Osteoblast (primary cell): Measurements from ENCODE around the gene CRADD. TPM values are rescaled to one million over a fixed set of nuclear protein-coding genes. Genes with fewer than 3 reads are reported as not detected.

Experiments used
- DNase-seq: peaks from one replicate; pipeline ENCODE4 v3.0.0; 2011; ENCODE audit warnings: low spot score, mixed read lengths; ENCODE audit not compliant: insufficient read length; ENCODE audit errors: missing footprints
- H2AFZ ChIP-seq: 2 replicates; pipeline ENCODE4 v1.6.0; 2011; ENCODE audit warnings: mild to moderate bottlenecking, low read length
- H3K27ac ChIP-seq: 2 replicates; pipeline ENCODE4 v1.5.1; 2011; ENCODE audit warnings: mild to moderate bottlenecking, low read depth, low read length, moderate library complexity
- H3K27me3 ChIP-seq: 2 replicates; pipeline ENCODE4 v1.6.0; 2012; ENCODE audit warnings: mild to moderate bottlenecking, control low read depth, inconsistent platforms, low read length, moderate library complexity; ENCODE audit not compliant: insufficient read depth
- H3K36me3 ChIP-seq: 2 replicates; pipeline ENCODE4 v1.5.1; 2011; ENCODE audit warnings: mild to moderate bottlenecking, low read length, control low read depth, moderate library complexity; ENCODE audit not compliant: insufficient read depth
- H3K4me1 ChIP-seq: 2 replicates; pipeline ENCODE4 v1.5.1; 2011; ENCODE audit warnings: mild to moderate bottlenecking, low read length, control low read depth, moderate library complexity; ENCODE audit not compliant: insufficient read depth
- H3K4me2 ChIP-seq: 2 replicates; pipeline ENCODE4 v1.6.0; 2011; ENCODE audit warnings: mild to moderate bottlenecking, low read length; ENCODE audit not compliant: insufficient read depth
- H3K4me3 ChIP-seq: fragments of 200-600 bp; sonication (generic); 3 replicates; pipeline ENCODE4 v1.5.1; 2012; ENCODE audit warnings: mild to moderate bottlenecking, low read length, inconsistent platforms; ENCODE audit not compliant: insufficient read depth
- H3K79me2 ChIP-seq: 2 replicates; pipeline ENCODE4 v1.6.0; 2012; ENCODE audit warnings: mild to moderate bottlenecking, low read length, control low read depth, inconsistent platforms; ENCODE audit not compliant: insufficient read depth
- H3K9me3 ChIP-seq: 2 replicates; pipeline ENCODE4 v1.5.1; 2011; ENCODE audit warnings: low read depth, low read length, control low read depth
- H4K20me1 ChIP-seq: 2 replicates; pipeline ENCODE4 v1.6.0; 2012; ENCODE audit warnings: mild to moderate bottlenecking, low read length, control low read depth; ENCODE audit not compliant: insufficient read depth
- CTCF ChIP-seq: IDR thresholded peaks from 2 replicates; pipeline ENCODE4 v1.5.1; 2011; ENCODE audit warnings: mild to moderate bottlenecking, low read depth, low read length, moderate library complexity; ENCODE audit errors: extremely low read depth
- total RNA-seq: library from RNA; depleted of rRNA; stranded (reverse); fragments of >200 nt; gene quantifications from 2 replicates; pipeline ENCODE4 v1.2.3, GENCODE V29; 2012

Gene CRADD
- total RNA-seq, 1 donor, result 15.6 TPM

GRCh38 chr12:93704122-93704521, 26.9 kb downstream of the CRADD start:
- no peaks in the 10 kb centered on the region for H4K20me1 ChIP-seq
- no peaks in the 10 kb centered on the region for H3K9me3 ChIP-seq
- no peak overlapping the region for H2AFZ ChIP-seq
- H3K27ac ChIP-seq, result no peak overlapping the region
- TF ChIP-seq CTCF, result no peak
- no peaks in the 10 kb centered on the region for H3K79me2 ChIP-seq
- DNase-seq, result no peak
- no peak overlapping the region for H3K4me3 ChIP-seq
- H3K27me3 ChIP-seq, result no peaks in the 10 kb centered on the region
- peaks cover 49% of the 10 kb centered on the region for H3K4me1 ChIP-seq
- H3K36me3 ChIP-seq, result no peaks in the 10 kb centered on the region
- H3K4me2 ChIP-seq, result no peak overlapping the region

- Histone ChIP-seq H3K27me3 (no peaks in the 10 kb centered on the region), H3K9me3 (peaks cover 3% of the 10 kb centered on the region), H3K36me3 (no peaks in the 10 kb centered on the region), H3K4me1 (peaks cover 44% of the 10 kb centered on the region), H3K27ac (no peak overlapping the region), H2AFZ (no peak overlapping the region), H3K4me3 (no peak overlapping the region), H3K4me2 (no peak overlapping the region), H4K20me1 (no peaks in the 10 kb centered on the region), H3K79me2 (no peaks in the 10 kb centered on the region)
- no peak for DNase-seq
- TF ChIP-seq CTCF, result no peak
Measured at GRCh38 chr12:93704625-93705024, 27.4 kb downstream of the CRADD start.

GRCh38 chr12:93705237-93705636, 28.1 kb downstream of the CRADD start:
- Histone ChIP-seq H3K27me3 (no peaks in the 10 kb centered on the region), H3K4me3 (no peak overlapping the region), H4K20me1 (no peaks in the 10 kb centered on the region), H2AFZ (no peak overlapping the region), H3K9me3 (peaks cover 7% of the 10 kb centered on the region), H3K36me3 (no peaks in the 10 kb centered on the region), H3K79me2 (no peaks in the 10 kb centered on the region), H3K4me2 (no peak overlapping the region), H3K27ac (no peak overlapping the region), H3K4me1 (peaks cover 38% of the 10 kb centered on the region)
- TF ChIP-seq CTCF, result no peak
- no peak for DNase-seq

GRCh38 chr12:93706387-93706786, 29.2 kb downstream of the CRADD start:
- no peaks in the 10 kb centered on the region for H3K27me3 ChIP-seq
- no peak for DNase-seq
- H4K20me1 ChIP-seq, result no peaks in the 10 kb centered on the region
- peak overlapping the region; percentile 18 for H3K4me2 ChIP-seq
- peak overlapping the region; percentile 60 for H3K27ac ChIP-seq
- no peaks in the 10 kb centered on the region for H3K36me3 ChIP-seq
- H3K4me1 ChIP-seq, result peaks cover 29% of the 10 kb centered on the region
- peaks cover 7% of the 10 kb centered on the region for H3K9me3 ChIP-seq
- H3K79me2 ChIP-seq, result no peaks in the 10 kb centered on the region
- H2AFZ ChIP-seq, result no peak overlapping the region
- no peak for TF ChIP-seq CTCF
- no peak overlapping the region for H3K4me3 ChIP-seq
